ENCODE results near the gene ANGPT4. TPM values are rescaled to one million over a fixed set of nuclear protein-coding genes. Genes with fewer than 3 reads are reported as not detected.
A peak's percentile ranks its signal among the peaks of the same experiment; 100 is the strongest.

The ANGPT4 gene
- total RNA-seq, 4 donors from 2014 or later: 0.27 TPM; not detected in 3

- peaks cover 0 to 14% (median 5%) of the 10 kb centered on the region in 4 donors for H3K4me1 ChIP-seq
- no peaks in the 10 kb centered on the region for H3K9me3 ChIP-seq
- H3K27ac ChIP-seq: no peak overlapping the region
- H3K27me3 ChIP-seq: no peaks in the 10 kb centered on the region
- peak overlapping the region in 1 of 4 donors; percentile 20 for H3K4me3 ChIP-seq
- TF ChIP-seq, protein P1, sequence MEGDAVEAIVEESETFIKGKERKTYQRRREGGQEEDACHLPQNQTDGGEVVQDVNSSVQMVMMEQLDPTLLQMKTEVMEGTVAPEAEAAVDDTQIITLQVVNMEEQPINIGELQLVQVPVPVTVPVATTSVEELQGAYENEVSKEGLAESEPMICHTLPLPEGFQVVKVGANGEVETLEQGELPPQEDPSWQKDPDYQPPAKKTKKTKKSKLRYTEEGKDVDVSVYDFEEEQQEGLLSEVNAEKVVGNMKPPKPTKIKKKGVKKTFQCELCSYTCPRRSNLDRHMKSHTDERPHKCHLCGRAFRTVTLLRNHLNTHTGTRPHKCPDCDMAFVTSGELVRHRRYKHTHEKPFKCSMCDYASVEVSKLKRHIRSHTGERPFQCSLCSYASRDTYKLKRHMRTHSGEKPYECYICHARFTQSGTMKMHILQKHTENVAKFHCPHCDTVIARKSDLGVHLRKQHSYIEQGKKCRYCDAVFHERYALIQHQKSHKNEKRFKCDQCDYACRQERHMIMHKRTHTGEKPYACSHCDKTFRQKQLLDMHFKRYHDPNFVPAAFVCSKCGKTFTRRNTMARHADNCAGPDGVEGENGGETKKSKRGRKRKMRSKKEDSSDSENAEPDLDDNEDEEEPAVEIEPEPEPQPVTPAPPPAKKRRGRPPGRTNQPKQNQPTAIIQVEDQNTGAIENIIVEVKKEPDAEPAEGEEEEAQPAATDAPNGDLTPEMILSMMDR (IDR thresholded peaks at IDR 0.05): no peak
- TF ChIP-seq POLR2A (IDR thresholded peaks at IDR 0.05): no peak
- H3K36me3 ChIP-seq: no peaks in the 10 kb centered on the region
- no peak for DNase-seq
These were observed 80.5 kb downstream of the ANGPT4 start for GRCh38 chr20:835608-836045.

GRCh38 chr20:834151-834746 lies 81.9 kb downstream of the ANGPT4 start:
- TF ChIP-seq, protein P1 (IDR thresholded peaks at IDR 0.05): no peak
- TF ChIP-seq POLR2A (IDR thresholded peaks at IDR 0.05): no peak
- peak overlapping the region; percentile 69 to 91 (median 84) for H3K4me3 ChIP-seq
- no peak for DNase-seq
- peaks cover 0 to 14% (median 5%) of the 10 kb centered on the region in 4 donors for H3K4me1 ChIP-seq
- H3K27ac ChIP-seq: peak overlapping the region; percentile 73 to 95 (median 87)
- H3K9me3 ChIP-seq: no peaks in the 10 kb centered on the region
- no peaks in the 10 kb centered on the region for H3K27me3 ChIP-seq
- no peaks in the 10 kb centered on the region for H3K36me3 ChIP-seq

GRCh38 chr20:833450-834150 lies 82.5 kb downstream of the ANGPT4 start, which contains the start of gene FAM110A:
TSS of gene FAM110A (plus strand) at chr20:833715. CDS start at chr20:844805, 11,090 bp downstream.
- peaks cover 0 to 17% (median 5%) of the 10 kb centered on the region in 4 donors for H3K4me1 ChIP-seq
- H3K27ac ChIP-seq: peak within 1 kb of the TSS; percentile 73 to 95 (median 87)
- TF ChIP-seq, protein P1 (IDR thresholded peaks at IDR 0.05): no peak
- peak; percentile 17 to 20 for TF ChIP-seq POLR2A (IDR thresholded peaks at IDR 0.05)
- peak; percentile 93 to 99 (median 97) for DNase-seq
- no peaks in the 10 kb centered on the region for H3K27me3 ChIP-seq
- H3K9me3 ChIP-seq: no peaks in the 10 kb centered on the region
- no peaks in the 10 kb centered on the region for H3K36me3 ChIP-seq
- H3K4me3 ChIP-seq: peak within 1 kb of the TSS; percentile 69 to 91 (median 84)

GRCh38 chr20:833121-833449 lies 83.0 kb downstream of the ANGPT4 start:
- H3K27ac ChIP-seq: peak overlapping the region; percentile 73 to 95 (median 87)
- no peak for DNase-seq

GRCh38 chr20:831956-832355 lies 84.2 kb downstream of the ANGPT4 start:
- DNase-seq: no peak
- no peak overlapping the region for H3K27ac ChIP-seq

More at GRCh38 chr20:833121-833449, 83.0 kb downstream of the ANGPT4 start:
- TF ChIP-seq, protein P1 (IDR thresholded peaks at IDR 0.05): no peak
- no peak for TF ChIP-seq POLR2A (IDR thresholded peaks at IDR 0.05)
- no peaks in the 10 kb centered on the region for H3K27me3 ChIP-seq
- peaks cover 0 to 22% (median 5%) of the 10 kb centered on the region in 4 donors for H3K4me1 ChIP-seq
- no peaks in the 10 kb centered on the region for H3K36me3 ChIP-seq
- peak overlapping the region; percentile 69 to 91 (median 84) for H3K4me3 ChIP-seq
- H3K9me3 ChIP-seq: no peaks in the 10 kb centered on the region

More at GRCh38 chr20:831956-832355, 84.2 kb downstream of the ANGPT4 start:
- no peaks in the 10 kb centered on the region for H3K27me3 ChIP-seq
- peaks cover 0 to 24% (median 5%) of the 10 kb centered on the region in 4 donors for H3K4me1 ChIP-seq
- no peaks in the 10 kb centered on the region for H3K36me3 ChIP-seq
- H3K4me3 ChIP-seq: no peak overlapping the region
- TF ChIP-seq, protein P1 (IDR thresholded peaks at IDR 0.05): no peak
- TF ChIP-seq POLR2A (IDR thresholded peaks at IDR 0.05): no peak
- H3K9me3 ChIP-seq: no peaks in the 10 kb centered on the region
